H1 (cell line): ENCODE measurements around the gene SLC6A17.

Experiments
- GABPA ChIP-seq: IDR thresholded peaks from 2 replicates; pipeline ENCODE4 v1.6.1; 2011; ENCODE audit warnings: mild to moderate bottlenecking, low read length, moderate library complexity, borderline replicate concordance; ENCODE audit not compliant: insufficient read depth
- POLR2A ChIP-seq, 2 experiments: IDR thresholded peaks; 1 replicate in 1 of 2; 2 replicates in 1 of 2; pipeline ENCODE4 v1.6.1; 2011; ENCODE audit warnings: low read depth in 2 of 2, low read length in 2 of 2, mild to moderate bottlenecking in 2 of 2; ENCODE audit errors: control extremely low read depth in 1 of 2
- TCF12 ChIP-seq: IDR thresholded peaks from 2 replicates; pipeline ENCODE4 v1.6.1; 2011; ENCODE audit warnings: low read depth, mild to moderate bottlenecking, low read length
- TF ChIP-seq, protein P1 (sequence below), 3 experiments: IDR thresholded peaks; 1 replicate in 2 of 3; 2 replicates in 1 of 3; pipeline versions ENCODE4 v1.5.1 to v1.6.1; 2011; ENCODE audit warnings: low read length in 3 of 3, mild to moderate bottlenecking in 3 of 3, inconsistent platforms in 2 of 3, low read depth in 1 of 3, moderate library complexity in 1 of 3; ENCODE audit not compliant: insufficient read depth in 1 of 3; ENCODE audit errors: control extremely low read depth in 1 of 3

DNA sequence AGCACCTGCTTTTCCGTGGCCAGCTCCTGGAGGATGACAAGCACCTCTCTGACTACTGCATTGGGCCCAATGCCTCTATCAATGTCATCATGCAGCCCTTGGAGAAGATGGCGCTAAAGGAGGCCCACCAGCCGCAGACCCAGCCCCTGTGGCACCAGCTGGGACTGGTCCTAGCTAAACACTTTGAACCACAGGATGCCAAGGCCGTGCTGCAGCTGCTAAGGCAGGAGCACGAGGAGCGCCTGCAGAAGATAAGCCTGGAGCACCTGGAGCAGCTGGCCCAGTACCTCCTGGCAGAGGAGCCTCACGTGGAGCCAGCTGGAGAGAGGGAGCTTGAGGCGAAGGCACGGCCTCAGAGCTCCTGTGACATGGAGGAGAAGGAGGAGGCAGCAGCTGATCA, 37.6 kb upstream of the SLC6A17 start:
- no peak for TF ChIP-seq POLR2A (IDR thresholded peaks at IDR 0.05; ENCODE audit: control extremely low read depth in 1 of 2, low read depth in 2 of 2, low read length in 2 of 2)
- TF ChIP-seq, protein P1, sequence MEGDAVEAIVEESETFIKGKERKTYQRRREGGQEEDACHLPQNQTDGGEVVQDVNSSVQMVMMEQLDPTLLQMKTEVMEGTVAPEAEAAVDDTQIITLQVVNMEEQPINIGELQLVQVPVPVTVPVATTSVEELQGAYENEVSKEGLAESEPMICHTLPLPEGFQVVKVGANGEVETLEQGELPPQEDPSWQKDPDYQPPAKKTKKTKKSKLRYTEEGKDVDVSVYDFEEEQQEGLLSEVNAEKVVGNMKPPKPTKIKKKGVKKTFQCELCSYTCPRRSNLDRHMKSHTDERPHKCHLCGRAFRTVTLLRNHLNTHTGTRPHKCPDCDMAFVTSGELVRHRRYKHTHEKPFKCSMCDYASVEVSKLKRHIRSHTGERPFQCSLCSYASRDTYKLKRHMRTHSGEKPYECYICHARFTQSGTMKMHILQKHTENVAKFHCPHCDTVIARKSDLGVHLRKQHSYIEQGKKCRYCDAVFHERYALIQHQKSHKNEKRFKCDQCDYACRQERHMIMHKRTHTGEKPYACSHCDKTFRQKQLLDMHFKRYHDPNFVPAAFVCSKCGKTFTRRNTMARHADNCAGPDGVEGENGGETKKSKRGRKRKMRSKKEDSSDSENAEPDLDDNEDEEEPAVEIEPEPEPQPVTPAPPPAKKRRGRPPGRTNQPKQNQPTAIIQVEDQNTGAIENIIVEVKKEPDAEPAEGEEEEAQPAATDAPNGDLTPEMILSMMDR (IDR thresholded peaks at IDR 0.05; ENCODE audit: control extremely low read depth in 1 of 3, insufficient read depth in 1 of 3, low read depth in 1 of 3, low read length in 3 of 3), result no peak
- TF ChIP-seq GABPA, result no peak
- TF ChIP-seq TCF12, result no peak
